Mammary epithelial cell (primary cell): ENCODE results near the gene MYADML2.
"Not testable (repeated sequence)": the region's sequence is repeated elsewhere in the genome, so short reads cannot be mapped to it uniquely, and the experiment has no call there.

Experiments
- EZH2 ChIP-seq: IDR thresholded peaks from 2 replicates; pipeline ENCODE4 v1.6.1; 2012; ENCODE audit warnings: low read length, inconsistent platforms, borderline replicate concordance
- TF ChIP-seq, protein P1 (sequence below), 2 donors: IDR thresholded peaks in 1 of 2; conservative IDR thresholded peaks in 1 of 2; 2 replicates each; pipeline ENCODE4 v1.5.1; 2011 to 2012; ENCODE audit warnings: inconsistent platforms in 2 of 2, low read length in 2 of 2, mild to moderate bottlenecking in 2 of 2, control low read depth in 1 of 2, low read depth in 1 of 2; ENCODE audit not compliant: insufficient read depth in 1 of 2; ENCODE audit errors: extremely low read depth in 1 of 2

DNA sequence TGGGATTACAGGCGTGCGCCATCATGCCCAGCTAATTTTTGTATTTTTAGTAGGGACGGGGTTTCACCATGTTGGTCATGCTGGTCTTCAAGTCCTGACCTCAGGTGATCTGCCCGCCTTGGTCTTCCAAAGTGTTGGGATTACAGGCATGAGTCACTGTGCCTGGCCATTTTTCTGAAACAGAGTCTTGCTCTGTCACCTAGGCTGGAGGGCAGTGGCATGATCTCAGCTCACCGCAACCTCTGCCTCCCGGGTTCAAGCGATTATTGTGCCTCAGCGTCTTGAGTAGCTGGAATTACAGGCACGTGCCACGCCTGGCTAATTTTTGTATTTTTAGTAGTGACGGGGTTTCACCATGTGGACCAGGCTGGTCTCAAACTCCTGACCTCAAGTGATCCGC lies 34.5 kb upstream of the MYADML2 start:
- TF ChIP-seq, protein P1, sequence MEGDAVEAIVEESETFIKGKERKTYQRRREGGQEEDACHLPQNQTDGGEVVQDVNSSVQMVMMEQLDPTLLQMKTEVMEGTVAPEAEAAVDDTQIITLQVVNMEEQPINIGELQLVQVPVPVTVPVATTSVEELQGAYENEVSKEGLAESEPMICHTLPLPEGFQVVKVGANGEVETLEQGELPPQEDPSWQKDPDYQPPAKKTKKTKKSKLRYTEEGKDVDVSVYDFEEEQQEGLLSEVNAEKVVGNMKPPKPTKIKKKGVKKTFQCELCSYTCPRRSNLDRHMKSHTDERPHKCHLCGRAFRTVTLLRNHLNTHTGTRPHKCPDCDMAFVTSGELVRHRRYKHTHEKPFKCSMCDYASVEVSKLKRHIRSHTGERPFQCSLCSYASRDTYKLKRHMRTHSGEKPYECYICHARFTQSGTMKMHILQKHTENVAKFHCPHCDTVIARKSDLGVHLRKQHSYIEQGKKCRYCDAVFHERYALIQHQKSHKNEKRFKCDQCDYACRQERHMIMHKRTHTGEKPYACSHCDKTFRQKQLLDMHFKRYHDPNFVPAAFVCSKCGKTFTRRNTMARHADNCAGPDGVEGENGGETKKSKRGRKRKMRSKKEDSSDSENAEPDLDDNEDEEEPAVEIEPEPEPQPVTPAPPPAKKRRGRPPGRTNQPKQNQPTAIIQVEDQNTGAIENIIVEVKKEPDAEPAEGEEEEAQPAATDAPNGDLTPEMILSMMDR (conservative IDR thresholded peaks at IDR 0.05 in 1 of 2, IDR thresholded peaks at IDR 0.05 in 1 of 2; ENCODE audit: extremely low read depth in 1 of 2, insufficient read depth in 1 of 2, low read depth in 1 of 2, low read length in 2 of 2) = not testable (repeated sequence)
- not testable (repeated sequence) for TF ChIP-seq EZH2
